Erythroblast (primary cell): Measurements from ENCODE around the gene ZDHHC9.

Source experiments
- GATA1 ChIP-seq: IDR thresholded peaks from 2 replicates; pipeline ENCODE4 v1.6.1; 2011; ENCODE audit warnings: low read depth, mild to moderate bottlenecking, control low read depth, low read length, moderate library complexity
- POLR2A ChIP-seq: IDR thresholded peaks from 2 replicates; pipeline ENCODE4 v1.6.1; 2011; ENCODE audit warnings: mild to moderate bottlenecking, low read length

GRCh38 chrX:129783291-129783713 lies 60.4 kb downstream of the ZDHHC9 start:
- TF ChIP-seq POLR2A (no peak), GATA1 (no peak)
